Neuronal stem cell (in vitro differentiated cells): ENCODE measurements around the gene PTPRM.

ENCODE experiments used
- DNase-seq: peaks from one replicate; pipeline ENCODE4 v3.0.0-alpha.2; 2013; ENCODE audit warnings: low spot score
- H2AFZ ChIP-seq: one replicate; pipeline ENCODE4 v1.6.1; 2013; ENCODE audit warnings: mild to moderate bottlenecking, low read length, inconsistent platforms
- H2AK5ac ChIP-seq: 2 replicates; pipeline ENCODE4 v1.6.1; 2013; ENCODE audit warnings: low read depth, mild to moderate bottlenecking, inconsistent platforms, low read length, moderate library complexity, mixed read lengths
- H2BK120ac ChIP-seq: 2 replicates; pipeline ENCODE4 v1.6.1; 2013; ENCODE audit warnings: low read depth, mild to moderate bottlenecking, inconsistent platforms, low read length, moderate library complexity, mixed read lengths
- H2BK12ac ChIP-seq: one replicate; pipeline ENCODE4 v1.6.1; 2013; ENCODE audit warnings: low read length, inconsistent platforms
- H2BK15ac ChIP-seq: 2 replicates; pipeline ENCODE4 v1.6.1; 2013; ENCODE audit warnings: mild to moderate bottlenecking, low read length, inconsistent platforms, mixed read lengths
- H2BK5ac ChIP-seq: one replicate; pipeline ENCODE4 v1.6.1; 2013; ENCODE audit warnings: inconsistent platforms, mild to moderate bottlenecking, low read length, moderate library complexity
- H3K14ac ChIP-seq: one replicate; pipeline ENCODE4 v1.6.1; 2013; ENCODE audit warnings: low read length, inconsistent platforms
- H3K18ac ChIP-seq: 2 replicates; pipeline ENCODE4 v1.6.1; 2013; ENCODE audit warnings: low read length, inconsistent platforms
- H3K23ac ChIP-seq: 2 replicates; pipeline ENCODE4 v1.6.1; 2013; ENCODE audit warnings: low read depth, mild to moderate bottlenecking, mixed read lengths, low read length, inconsistent platforms; ENCODE audit not compliant: poor library complexity
- H3K27ac ChIP-seq: replicated peaks from 3 replicates; pipeline ENCODE4 v1.5.1; 2013; ENCODE audit warnings: low read length, inconsistent platforms
- H3K27me3 ChIP-seq, 3 experiments: 2 replicates each; pipeline ENCODE4 v1.6.1; 2013; ENCODE audit warnings: low read length in 3 of 3, mild to moderate bottlenecking in 2 of 3, inconsistent platforms in 1 of 3, low read depth in 1 of 3, mixed read lengths in 1 of 3, moderate library complexity in 1 of 3; ENCODE audit not compliant: control insufficient read depth in 3 of 3, insufficient read depth in 3 of 3
- H3K36me3 ChIP-seq, 2 donors: replicated peaks in 1 of 2; 2 replicates each; pipeline ENCODE4 v1.6.1; 2013; ENCODE audit warnings: low read length in 2 of 2; ENCODE audit not compliant: control insufficient read depth in 2 of 2, insufficient read depth in 2 of 2
- H3K4ac ChIP-seq: 2 replicates; pipeline ENCODE4 v1.6.1; 2013; ENCODE audit warnings: inconsistent platforms, mild to moderate bottlenecking, low read length, moderate library complexity
- H3K4me1 ChIP-seq, 2 donors: 1 replicate in 1 of 2; 2 replicates in 1 of 2; pipeline ENCODE4 v1.6.1; 2013; ENCODE audit warnings: low read length in 2 of 2, low read depth in 1 of 2; ENCODE audit not compliant: control insufficient read depth in 2 of 2, insufficient read depth in 1 of 2
- H3K4me2 ChIP-seq: one replicate; pipeline ENCODE4 v1.6.1; 2013; ENCODE audit warnings: mild to moderate bottlenecking, low read length, inconsistent platforms; ENCODE audit not compliant: insufficient read depth, poor library complexity, severe bottlenecking
- H3K4me3 ChIP-seq, 2 donors: 2 replicates each; pipeline ENCODE4 v1.5.1; 2013; ENCODE audit warnings: low read length in 2 of 2, mild to moderate bottlenecking in 2 of 2, inconsistent platforms in 1 of 2, moderate library complexity in 1 of 2
- H3K79me1 ChIP-seq: one replicate; pipeline ENCODE4 v1.6.1; 2013; ENCODE audit warnings: low read depth, mild to moderate bottlenecking, inconsistent platforms, low read length, moderate library complexity
- H3K9ac ChIP-seq: one replicate; pipeline ENCODE4 v1.6.1; 2013; ENCODE audit warnings: mild to moderate bottlenecking, low read depth, low read length, inconsistent platforms; ENCODE audit not compliant: poor library complexity
- H3K9me3 ChIP-seq, 2 donors: replicated peaks in 1 of 2; 2 replicates each; pipeline versions ENCODE3 to v1.6.1; 2013; ENCODE audit warnings: low read length in 2 of 2, mild to moderate bottlenecking in 2 of 2, inconsistent platforms in 1 of 2, low read depth in 1 of 2, mixed read lengths in 1 of 2, moderate library complexity in 1 of 2; ENCODE audit not compliant: control insufficient read depth in 2 of 2, insufficient read depth in 1 of 2
- H4K8ac ChIP-seq: one replicate; pipeline ENCODE4 v1.6.1; 2013; ENCODE audit warnings: low read depth, mild to moderate bottlenecking, inconsistent platforms, low read length, moderate library complexity
- H4K91ac ChIP-seq: one replicate; pipeline ENCODE4 v1.6.1; 2013; ENCODE audit warnings: low read length, low read depth, mild to moderate bottlenecking, inconsistent platforms; ENCODE audit not compliant: poor library complexity
- WGBS, 2 donors: extraction: QIAGEN DNeasy Blood & Tissue Kit; methylation state at CpG; one replicate each; pipeline ENCODE4 v1.1.7; 2013; ENCODE audit warnings: missing lambda C conversion rate in 2 of 2, mixed read lengths in 1 of 2; ENCODE audit not compliant: insufficient read length in 2 of 2, insufficient replicate concordance in 1 of 2; ENCODE audit errors: extremely low coverage in 2 of 2; 5-methylcytosine and 5-hydroxymethylcytosine counted together

The PTPRM gene

GRCh38 chr18:8165095-8165494, 598.0 kb downstream of the PTPRM start:
- Histone ChIP-seq H4K8ac (no peak overlapping the region), H3K9ac (no peak overlapping the region), H3K4me2 (no peak overlapping the region), H2AK5ac (no peak overlapping the region), H2BK120ac (no peak overlapping the region), H3K23ac (no peak overlapping the region), H3K27me3 (no peaks in the 10 kb centered on the region), H3K18ac (no peak overlapping the region), H2BK12ac (no peak overlapping the region), H3K36me3 (no peaks in the 10 kb centered on the region), H2BK15ac (no peak overlapping the region), H2BK5ac (no peak overlapping the region), H3K14ac (no peak overlapping the region), H3K79me1 (peaks cover 1% of the 10 kb centered on the region), H2AFZ (no peak overlapping the region), H3K4me1 (peaks cover 4 to 11% of the 10 kb centered on the region in 2 donors), H3K4ac (no peak overlapping the region), H3K4me3 (no peak overlapping the region), H3K9me3 (no peaks in the 10 kb centered on the region), H4K91ac (no peak overlapping the region), H3K27ac (no peak overlapping the region)
- no CpG with 5 or more reads among the region's 6 CpGs for WGBS, 2 donors
- no peak for DNase-seq

- Histone ChIP-seq H3K18ac (no peak overlapping the region), H3K27me3 (no peaks in the 10 kb centered on the region), H3K14ac (no peak overlapping the region), H2AFZ (no peak overlapping the region), H4K8ac (no peak overlapping the region), H3K4me1 (peaks cover 4 to 11% of the 10 kb centered on the region in 2 donors), H3K23ac (no peak overlapping the region), H3K9me3 (no peaks in the 10 kb centered on the region), H3K4me3 (no peak overlapping the region), H2BK120ac (no peak overlapping the region), H3K79me1 (peaks cover 1% of the 10 kb centered on the region), H3K36me3 (no peaks in the 10 kb centered on the region), H3K9ac (no peak overlapping the region), H2AK5ac (no peak overlapping the region), H3K4me2 (no peak overlapping the region), H2BK15ac (no peak overlapping the region), H2BK12ac (no peak overlapping the region), H3K4ac (no peak overlapping the region), H3K27ac (no peak overlapping the region), H4K91ac (no peak overlapping the region), H2BK5ac (no peak overlapping the region)
- DNase-seq: no peak
- WGBS, 2 donors: no CpG with 5 or more reads among the region's 2 CpGs
Measured at GRCh38 chr18:8167026-8167425, 599.9 kb downstream of the PTPRM start.

- no peak overlapping the region for H3K14ac ChIP-seq
- no peak overlapping the region for H3K4ac ChIP-seq
- H2BK120ac ChIP-seq: no peak overlapping the region
- DNase-seq: no peak
- no peak overlapping the region for H3K4me2 ChIP-seq
- H3K9ac ChIP-seq: no peak overlapping the region
- H2AFZ ChIP-seq: peak overlapping the region; percentile 7
- H4K8ac ChIP-seq: no peak overlapping the region
- no CpG with 5 or more reads among the region's 4 CpGs for WGBS, 2 donors
- H3K79me1 ChIP-seq: no peaks in the 10 kb centered on the region
- no peaks in the 10 kb centered on the region for H3K27me3 ChIP-seq
- H3K4me3 ChIP-seq: no peak overlapping the region
- no peak overlapping the region for H2BK12ac ChIP-seq
- H2BK15ac ChIP-seq: no peak overlapping the region
- no peak overlapping the region for H3K18ac ChIP-seq
- no peak overlapping the region for H2BK5ac ChIP-seq
- H3K9me3 ChIP-seq: no peaks in the 10 kb centered on the region
- H3K27ac ChIP-seq: no peak overlapping the region
- H3K23ac ChIP-seq: no peak overlapping the region
- no peak overlapping the region for H2AK5ac ChIP-seq
- no peak overlapping the region for H4K91ac ChIP-seq
- H3K36me3 ChIP-seq: no peaks in the 10 kb centered on the region
- peaks cover 4 to 11% of the 10 kb centered on the region in 2 donors for H3K4me1 ChIP-seq
Measured at GRCh38 chr18:8167673-8168072, 600.6 kb downstream of the PTPRM start.

- WGBS, 2 donors: no CpG with 5 or more reads among the region's 1 CpG
- no peak overlapping the region for H4K8ac ChIP-seq
- no peaks in the 10 kb centered on the region for H3K27me3 ChIP-seq
- no peak overlapping the region for H2BK120ac ChIP-seq
- H3K79me1 ChIP-seq: no peaks in the 10 kb centered on the region
- no peak overlapping the region for H3K4ac ChIP-seq
- H3K23ac ChIP-seq: no peak overlapping the region
- H3K14ac ChIP-seq: no peak overlapping the region
- no peaks in the 10 kb centered on the region for H3K36me3 ChIP-seq
- no peak overlapping the region for H3K4me2 ChIP-seq
- H2AFZ ChIP-seq: no peak overlapping the region
- H3K9me3 ChIP-seq: no peaks in the 10 kb centered on the region
- H3K4me3 ChIP-seq: no peak overlapping the region
- no peak overlapping the region for H2BK12ac ChIP-seq
- no peak for DNase-seq
- peaks cover 4 to 11% of the 10 kb centered on the region in 2 donors for H3K4me1 ChIP-seq
- no peak overlapping the region for H2BK15ac ChIP-seq
- H3K9ac ChIP-seq: no peak overlapping the region
- H3K18ac ChIP-seq: no peak overlapping the region
- no peak overlapping the region for H4K91ac ChIP-seq
- H2BK5ac ChIP-seq: no peak overlapping the region
- no peak overlapping the region for H3K27ac ChIP-seq
- H2AK5ac ChIP-seq: no peak overlapping the region
Measured at GRCh38 chr18:8169722-8170121, 602.6 kb downstream of the PTPRM start.
